Activated CD4-positive, alpha-beta T cell treated with anti-CD3 and anti-CD28 coated beads, Interleukin-2, amount 10 ng/mL, durations not matched to agents 7 days and 5 days (primary cell): Measurements from ENCODE around the gene BAZ2A. TPM values are rescaled to one million over a fixed set of nuclear protein-coding genes. Genes with fewer than 3 reads are reported as not detected.
"Not testable (repeated sequence)": the region's sequence is repeated elsewhere in the genome, so short reads cannot be mapped to it uniquely, and the experiment has no call there.

Experiments
- CTCF ChIA-PET: fragments of 350-600 bp; sonication (Branson Sonifier 250); formaldehyde crosslinking; loops from one replicate; lab custom pipeline; 2021; ENCODE audit warnings: antibody characterized with exemption; lab: Charles Lee
- POLR2A ChIA-PET: fragments of 350-600 bp; sonication (Branson Sonifier 250); formaldehyde crosslinking; loops from one replicate; lab custom pipeline; 2021; ENCODE audit warnings: antibody characterized with exemption; lab: Charles Lee
- DNase-seq: peaks from one replicate; pipeline ENCODE4 v3.0.0-alpha.2; 2020
- H3K27ac Mint-ChIP-seq: one replicate; pipeline ENCODE4 v1.8.0; 2021; ENCODE audit warnings: mild to moderate bottlenecking, moderate library complexity, mixed read lengths
- H3K27me3 Mint-ChIP-seq: one replicate; pipeline ENCODE4 v1.8.0; 2021; ENCODE audit warnings: mixed read lengths
- H3K36me3 Mint-ChIP-seq: one replicate; pipeline ENCODE4 v1.8.0; 2021; ENCODE audit warnings: low read depth, mixed read lengths
- H3K4me1 Mint-ChIP-seq: one replicate; pipeline ENCODE4 v1.8.0; 2021; ENCODE audit warnings: mixed read lengths
- H3K4me3 Mint-ChIP-seq: one replicate; pipeline ENCODE4 v1.8.0; 2021; ENCODE audit warnings: mild to moderate bottlenecking, moderate library complexity, mixed read lengths
- H3K9me3 Mint-ChIP-seq: one replicate; pipeline ENCODE4 v1.8.0; 2021; ENCODE audit warnings: mixed read lengths
- total RNA-seq, 2 experiments: library from RNA; stranded (reverse); gene quantifications; one replicate each; pipeline ENCODE4 v1.2.3, GENCODE V29; 2021

BAZ2A gene
- total RNA-seq, 2 experiments from 2014 or later, result 98.4 to 116 TPM

- peaks cover 16% of the 10 kb centered on the region for H3K36me3 Mint-ChIP-seq
- DNase-seq, H3K27ac Mint-ChIP-seq, H3K4me3 Mint-ChIP-seq, H3K27me3 Mint-ChIP-seq, H3K4me1 Mint-ChIP-seq, POLR2A ChIA-PET: not testable (repeated sequence)
- CTCF ChIA-PET, result interaction anchor here (0.7 kb wide), 1 partner anchor 1248 kb away, joined by 5 read pairs; no protein-coding TSS in a partner anchor
- H3K9me3 Mint-ChIP-seq, result peaks cover 17% of the 10 kb centered on the region
Measured at GRCh38 chr12:56653781-56654180, 23.7 kb upstream of the BAZ2A start.

- H3K9me3 Mint-ChIP-seq, H3K4me3 Mint-ChIP-seq, H3K27ac Mint-ChIP-seq, DNase-seq, H3K27me3 Mint-ChIP-seq: not testable (repeated sequence)
- H3K36me3 Mint-ChIP-seq, result peaks cover 27% of the 10 kb centered on the region
- ChIA-PET CTCF (interaction anchor here (0.6 to 4.3 kb wide), 2 partner anchors 12 to 91 kb away, joined by 3 to 27 read pairs; no protein-coding TSS in a partner anchor), POLR2A (interaction anchor here (0.6 kb wide), 1 partner anchor 40 kb away, joined by 9 read pairs; the partner anchor contains the start of gene PTGES3)
- H3K4me1 Mint-ChIP-seq, result peaks cover 23% of the 10 kb centered on the region
Measured at GRCh38 chr12:56648023-56648422, 17.9 kb upstream of the BAZ2A start.

- H3K36me3 Mint-ChIP-seq, result peaks cover 34% of the 10 kb centered on the region
- DNase-seq, result peak; percentile 96
- ChIA-PET CTCF (interaction anchor here (0.8 to 4.3 kb wide), 4 partner anchors 10 to 80 kb away, joined by 3 to 27 read pairs (median 5); no protein-coding TSS in a partner anchor), POLR2A (no interaction called here)
- no peaks in the 10 kb centered on the region for H3K27me3 Mint-ChIP-seq
- peak within 1 kb of the TSS; percentile 93 for H3K4me3 Mint-ChIP-seq
- peaks cover 34% of the 10 kb centered on the region for H3K4me1 Mint-ChIP-seq
- peak within 1 kb of the TSS; percentile 96 for H3K27ac Mint-ChIP-seq
- no peaks in the 10 kb centered on the region for H3K9me3 Mint-ChIP-seq
Measured at GRCh38 chr12:56645717-56646446, 15.8 kb upstream of the BAZ2A start, which contains the start of gene ATP5F1B. Gene ATP5F1B (minus strand): TSS chr12:56645984. CDS start chr12:56645963, 21 bp downstream.

GRCh38 chr12:56645201-56645716 is 15.1 kb upstream of the BAZ2A start:
- Mint-ChIP-seq H3K27me3 (no peaks in the 10 kb centered on the region), H3K4me3 (peak overlapping the region; percentile 93), H3K9me3 (no peaks in the 10 kb centered on the region), H3K36me3 (peaks cover 37% of the 10 kb centered on the region), H3K27ac (peak overlapping the region; percentile 96), H3K4me1 (peaks cover 37% of the 10 kb centered on the region)
- DNase-seq, result no peak
- ChIA-PET CTCF (interaction anchor here (1.5 to 4.3 kb wide), 3 partner anchors 9 to 80 kb away, joined by 3 to 27 read pairs (median 6); no protein-coding TSS in a partner anchor), POLR2A (interaction anchor here (0.6 kb wide), 2 partner anchors 9 to 482 kb away, joined by 3 read pairs; no protein-coding TSS in a partner anchor)

- Mint-ChIP-seq H3K9me3 (no peaks in the 10 kb centered on the region), H3K27me3 (no peaks in the 10 kb centered on the region), H3K4me1 (peaks cover 41% of the 10 kb centered on the region), H3K27ac (peak overlapping the region; percentile 96), H3K36me3 (peaks cover 41% of the 10 kb centered on the region), H3K4me3 (peak overlapping the region; percentile 93)
- DNase-seq, result no peak
- POLR2A ChIA-PET, result interaction anchor here (0.6 kb wide), 1 partner anchor 8 kb away, joined by 3 read pairs; no protein-coding TSS in a partner anchor
- CTCF ChIA-PET, result interaction anchor here (4.3 kb wide), 1 partner anchor 9 kb away, joined by 27 read pairs; no protein-coding TSS in a partner anchor
Measured at GRCh38 chr12:56644654-56645053, 14.5 kb upstream of the BAZ2A start.

- no peaks in the 10 kb centered on the region for H3K27me3 Mint-ChIP-seq
- H3K36me3 Mint-ChIP-seq, result peaks cover 65% of the 10 kb centered on the region
- no peak overlapping the region for H3K27ac Mint-ChIP-seq
- no peak overlapping the region for H3K4me3 Mint-ChIP-seq
- H3K4me1 Mint-ChIP-seq, result peaks cover 61% of the 10 kb centered on the region
- CTCF ChIA-PET, result interaction anchor here (0.7 to 1.3 kb wide), 3 partner anchors 17 to 505 kb away, joined by 4 to 5 read pairs (median 4); no protein-coding TSS in a partner anchor
- no peak for DNase-seq
- no peaks in the 10 kb centered on the region for H3K9me3 Mint-ChIP-seq
- POLR2A ChIA-PET, result interaction anchor here (0.7 kb wide), 1 partner anchor 943 kb away, joined by 4 read pairs; no protein-coding TSS in a partner anchor
Measured at GRCh38 chr12:56641219-56641618, 11.1 kb upstream of the BAZ2A start.

- Mint-ChIP-seq H3K4me3 (no peak overlapping the region), H3K27ac (peak overlapping the region; percentile 69), H3K27me3 (no peaks in the 10 kb centered on the region), H3K36me3 (peaks cover 38% of the 10 kb centered on the region), H3K9me3 (no peaks in the 10 kb centered on the region), H3K4me1 (peaks cover 64% of the 10 kb centered on the region)
- POLR2A ChIA-PET, result no interaction called here
- DNase-seq, result no peak
- CTCF ChIA-PET, result interaction anchor here (0.5 to 4.8 kb wide), 3 partner anchors 8 to 47 kb away, joined by 3 to 27 read pairs (median 4); no protein-coding TSS in a partner anchor
Measured at GRCh38 chr12:56637621-56638020, 7.5 kb upstream of the BAZ2A start.

GRCh38 chr12:56636675-56637540 is 6.8 kb upstream of the BAZ2A start:
- H3K4me3 Mint-ChIP-seq, result peak overlapping the region; percentile 94
- H3K27ac Mint-ChIP-seq, result peak overlapping the region; percentile 97
- peak; percentile 94 for DNase-seq
- ChIA-PET CTCF (interaction anchor here (0.5 to 4.8 kb wide), 21 partner anchors 9 to 370 kb away, joined by 3 to 27 read pairs (median 5); partner anchors contain the start of genes ATP5F1B, COQ10A, PAN2 and STAT2), POLR2A (interaction anchor here (0.8 to 2.0 kb wide), 2 partner anchors 8 to 51 kb away, joined by 3 to 6 read pairs; partner anchors contain the start of gene PTGES3)
- H3K9me3 Mint-ChIP-seq, result no peaks in the 10 kb centered on the region
- H3K4me1 Mint-ChIP-seq, result peaks cover 64% of the 10 kb centered on the region
- peaks cover 31% of the 10 kb centered on the region for H3K36me3 Mint-ChIP-seq
- H3K27me3 Mint-ChIP-seq, result no peaks in the 10 kb centered on the region

- ChIA-PET POLR2A (interaction anchor here (0.6 to 2.0 kb wide), 4 partner anchors 9 to 89 kb away, joined by 3 to 6 read pairs (median 4); partner anchors contain the start of genes NACA and PTGES3), CTCF (interaction anchor here (0.7 to 4.8 kb wide), 17 partner anchors 9 to 369 kb away, joined by 3 to 27 read pairs (median 4); partner anchors contain the start of genes ATP5F1B, COQ10A and STAT2)
- peaks cover 32% of the 10 kb centered on the region for H3K36me3 Mint-ChIP-seq
- DNase-seq, result peak; percentile 89
- peaks cover 72% of the 10 kb centered on the region for H3K4me1 Mint-ChIP-seq
- H3K27ac Mint-ChIP-seq, result peak overlapping the region; percentile 97
- no peaks in the 10 kb centered on the region for H3K27me3 Mint-ChIP-seq
- peak overlapping the region; percentile 94 for H3K4me3 Mint-ChIP-seq
- H3K9me3 Mint-ChIP-seq, result no peaks in the 10 kb centered on the region
Measured at GRCh38 chr12:56635806-56636674, 5.9 kb upstream of the BAZ2A start.

- peak overlapping the region; percentile 94 for H3K4me3 Mint-ChIP-seq
- peak overlapping the region; percentile 97 for H3K27ac Mint-ChIP-seq
- peaks cover 78% of the 10 kb centered on the region for H3K4me1 Mint-ChIP-seq
- POLR2A ChIA-PET, result interaction anchor here (0.6 to 2.0 kb wide), 3 partner anchors 43 to 90 kb away, joined by 3 to 6 read pairs (median 4); partner anchors contain the start of genes NACA and PTGES3
- CTCF ChIA-PET, result interaction anchor here (0.7 to 4.8 kb wide), 12 partner anchors 8 to 477 kb away, joined by 3 to 27 read pairs (median 7); partner anchors contain the start of genes ATP5F1B, SMARCC2 and STAT2
- no peaks in the 10 kb centered on the region for H3K27me3 Mint-ChIP-seq
- H3K9me3 Mint-ChIP-seq, result no peaks in the 10 kb centered on the region
- H3K36me3 Mint-ChIP-seq, result peaks cover 28% of the 10 kb centered on the region
- peak; percentile 72 for DNase-seq
Measured at GRCh38 chr12:56634837-56635791, 5.0 kb upstream of the BAZ2A start.
